ENCODE data around the gene POU2AF1.

POU2AF1 gene

GRCh38 chr11:111310088-111310487 lies 69.0 kb downstream of the POU2AF1 start:
- no peak for DNase-seq

GRCh38 chr11:111309215-111309915 lies 69.7 kb downstream of the POU2AF1 start:
- no peak for DNase-seq

GRCh38 chr11:111308140-111308539 lies 70.9 kb downstream of the POU2AF1 start:
- DNase-seq, result no peak

- no peak for DNase-seq
Measured at GRCh38 chr11:111307472-111308108, 71.5 kb downstream of the POU2AF1 start.

GRCh38 chr11:111306321-111306720 lies 72.8 kb downstream of the POU2AF1 start:
- no peak for DNase-seq

- no peak for DNase-seq
Measured at GRCh38 chr11:111305876-111306275, 73.2 kb downstream of the POU2AF1 start.

- DNase-seq, result no peak
Measured at GRCh38 chr11:111305162-111305802, 73.8 kb downstream of the POU2AF1 start.

GRCh38 chr11:111303461-111303860 lies 75.6 kb downstream of the POU2AF1 start:
- no peak for DNase-seq

GRCh38 chr11:111302298-111302697 lies 76.8 kb downstream of the POU2AF1 start:
- no peak for DNase-seq

Measured in activated effector memory CD4-positive, alpha-beta T cell treated with anti-CD3 and anti-CD28 coated beads, Interleukin-2, amount 50 U/mL, for 16 hours (primary cell).